Forelimb muscle (tissue), 1 donor: ENCODE measurements around the gene TOB1. TPM values are rescaled to one million over a fixed set of nuclear protein-coding genes. Genes with fewer than 3 reads are reported as not detected.
"Not testable (repeated sequence)": the region's sequence is repeated elsewhere in the genome, so short reads cannot be mapped to it uniquely, and the experiment has no call there.

Experiments used
- DNase-seq: peaks from one replicate; pipeline ENCODE4 v3.0.0-alpha.2; 2013; ENCODE audit warnings: low read depth
- polyA plus RNA-seq: library from polyadenylated mRNA; unstranded; fragments of 120-200 nt; gene quantifications from one replicate; pipeline ENCODE4 v1.2.1, GENCODE V29; 2013; ENCODE audit not compliant: insufficient read length

Gene TOB1
- polyA plus RNA-seq, 1 donor, result 64.6 TPM

- no peak for DNase-seq
Measured at GRCh38 chr17:50868602-50869001, 2.4 kb upstream of the TOB1 start.

- no peak for DNase-seq
Measured at GRCh38 chr17:50868140-50868438, 1.9 kb upstream of the TOB1 start.

- peak; percentile 95 for DNase-seq
Measured at GRCh38 chr17:50867363-50868139, 1.4 kb upstream of the TOB1 start.

GRCh38 chr17:50866950-50867362 is 802 bp upstream of the TOB1 start:
- DNase-seq, result no peak

GRCh38 chr17:50865868-50866260 is 290 bp downstream of the TOB1 start:
- DNase-seq, result no peak

GRCh38 chr17:50865060-50865867 is 890 bp downstream of the TOB1 start:
- DNase-seq, result no peak

- no peak for DNase-seq
Measured at GRCh38 chr17:50864747-50865059, 1.5 kb downstream of the TOB1 start.

GRCh38 chr17:50863931-50864330 is 2.2 kb downstream of the TOB1 start:
- DNase-seq, result no peak

GRCh38 chr17:50863221-50863843 is 2.8 kb downstream of the TOB1 start:
- DNase-seq, result no peak

- DNase-seq, result no peak
Measured at GRCh38 chr17:50861822-50862528, 4.2 kb downstream of the TOB1 start.

- no peak for DNase-seq
Measured at GRCh38 chr17:50861334-50861676, 4.8 kb downstream of the TOB1 start.

- DNase-seq, result not testable (repeated sequence)
Measured at GRCh38 chr17:50859727-50860126, 6.4 kb downstream of the TOB1 start.

- DNase-seq, result no peak
Measured at GRCh38 chr17:50858486-50859225, 7.5 kb downstream of the TOB1 start.

GRCh38 chr17:50856431-50856830 is 9.7 kb downstream of the TOB1 start:
- DNase-seq, result no peak

- no peak for DNase-seq
Measured at GRCh38 chr17:50855708-50856330, 10.3 kb downstream of the TOB1 start.

GRCh38 chr17:50853781-50854180 is 12.4 kb downstream of the TOB1 start:
- no peak for DNase-seq

- no peak for DNase-seq
Measured at GRCh38 chr17:50853015-50853615, 13.0 kb downstream of the TOB1 start.

GRCh38 chr17:50850640-50851039 is 15.5 kb downstream of the TOB1 start:
- DNase-seq, result no peak

- DNase-seq, result no peak
Measured at GRCh38 chr17:50848711-50849110, 17.4 kb downstream of the TOB1 start.

GRCh38 chr17:50848039-50848438 is 18.1 kb downstream of the TOB1 start:
- no peak for DNase-seq

GRCh38 chr17:50847566-50847965 is 18.6 kb downstream of the TOB1 start:
- no peak for DNase-seq
